H4 (cell line): ENCODE results near the gene BET1. TPM values are rescaled to one million over a fixed set of nuclear protein-coding genes. Genes with fewer than 3 reads are reported as not detected.

Source experiments
- DNase-seq: peaks from one replicate; pipeline ENCODE4 v3.0.0-alpha.2; 2015; ENCODE audit warnings: low spot score
- total RNA-seq: library from RNA; depleted of rRNA; stranded (reverse); fragments of >200 nt; shearing (Covaris generic); gene quantifications from 2 replicates; pipeline ENCODE4 v1.2.3, GENCODE V29; 2014

Gene BET1
- total RNA-seq, 1 experiment from 2014 or later, result 67.3 TPM

GRCh38 chr7:94012746-94013145, 8.6 kb upstream of the BET1 start:
- DNase-seq, result no peak

- DNase-seq, result no peak
Measured at GRCh38 chr7:94011714-94012353, 7.7 kb upstream of the BET1 start.

- no peak for DNase-seq
Measured at GRCh38 chr7:94008537-94008936, 4.4 kb upstream of the BET1 start.

GRCh38 chr7:94005753-94006152, 1.6 kb upstream of the BET1 start:
- DNase-seq, result no peak

- DNase-seq, result no peak
Measured at GRCh38 chr7:94003446-94004023, 620 bp downstream of the BET1 start.

GRCh38 chr7:94001396-94001795, 2.8 kb downstream of the BET1 start:
- DNase-seq, result no peak

GRCh38 chr7:93997868-93998267, 6.3 kb downstream of the BET1 start:
- no peak for DNase-seq

GRCh38 chr7:93992421-93993110, 11.6 kb downstream of the BET1 start:
- no peak for DNase-seq

- DNase-seq, result no peak
Measured at GRCh38 chr7:93987297-93987696, 16.9 kb downstream of the BET1 start.

- no peak for DNase-seq
Measured at GRCh38 chr7:93985101-93985500, 19.1 kb downstream of the BET1 start.

GRCh38 chr7:93984024-93984423, 20.1 kb downstream of the BET1 start:
- DNase-seq, result no peak

- no peak for DNase-seq
Measured at GRCh38 chr7:93981480-93981874, 22.7 kb downstream of the BET1 start.

GRCh38 chr7:93980744-93981479, 23.2 kb downstream of the BET1 start:
- DNase-seq, result no peak

- no peak for DNase-seq
Measured at GRCh38 chr7:93977211-93977950, 26.8 kb downstream of the BET1 start.

- DNase-seq, result no peak
Measured at GRCh38 chr7:93973134-93973533, 31.0 kb downstream of the BET1 start.

GRCh38 chr7:93972029-93972725, 32.0 kb downstream of the BET1 start:
- no peak for DNase-seq

- no peak for DNase-seq
Measured at GRCh38 chr7:93968911-93969620, 35.1 kb downstream of the BET1 start.

- no peak for DNase-seq
Measured at GRCh38 chr7:93964813-93965212, 39.3 kb downstream of the BET1 start.

- no peak for DNase-seq
Measured at GRCh38 chr7:93964262-93964661, 39.9 kb downstream of the BET1 start.

- no peak for DNase-seq
Measured at GRCh38 chr7:93960986-93961385, 43.2 kb downstream of the BET1 start.

- no peak for DNase-seq
Measured at GRCh38 chr7:93958651-93959050, 45.5 kb downstream of the BET1 start.
